ENCODE data around the gene LUC7L3.

GRCh38 chr17:50681263-50682200 lies 37.9 kb upstream of the LUC7L3 start:
- TF ChIP-seq CTCF (conservative IDR thresholded peaks at IDR 0.05; ENCODE audit: low read depth in 2 of 2) (peak; percentile 28 to 59; a peak in 3 of 4 replicates), POLR2AphosphoS5 (IDR thresholded peaks at IDR 0.05; ENCODE audit: low read depth) (no peak), EZH2phosphoT487 (IDR thresholded peaks at IDR 0.05; ENCODE audit: unreplicated experiment) (no peak), EZH2 (IDR thresholded peaks at IDR 0.05; ENCODE audit: low read depth, unreplicated experiment) (no peak), CREB1 (CRISPR knock-in tag; IDR thresholded peaks at IDR 0.05; ENCODE audit: low read depth) (no peak), JUNB (IDR thresholded peaks at IDR 0.05; ENCODE audit: unreplicated experiment) (no peak), ZNF331 (CRISPR knock-in tag; IDR thresholded peaks at IDR 0.05; ENCODE audit: low read depth) (no peak), REST (IDR thresholded peaks at IDR 0.05; ENCODE audit: unreplicated experiment) (no peak), ETS1 (IDR thresholded peaks at IDR 0.05) (no peak), NANOG (IDR thresholded peaks at IDR 0.05; ENCODE audit: borderline replicate concordance) (no peak), STAT1 (IDR thresholded peaks at IDR 0.05; ENCODE audit: unreplicated experiment) (no peak), ZNF114 (CRISPR knock-in tag; IDR thresholded peaks at IDR 0.05) (no peak)

Data from GM23338 (cell line).